Ectodermal cell (in vitro differentiated cells): ENCODE data around the gene MLC1.

ENCODE experiments used
- H3K27ac ChIP-seq: 2 replicates; pipeline ENCODE4 v1.7.0; 2013; ENCODE audit warnings: mild to moderate bottlenecking, low read depth, low read length; ENCODE audit not compliant: insufficient read depth, poor library complexity, severe bottlenecking
- H3K27me3 ChIP-seq: 2 replicates; pipeline ENCODE4 v1.7.0; 2013; ENCODE audit warnings: mild to moderate bottlenecking, low read length; ENCODE audit not compliant: insufficient read depth, control insufficient read depth, poor library complexity, severe bottlenecking
- H3K36me3 ChIP-seq: one replicate; pipeline ENCODE4 v1.7.0; 2013; ENCODE audit warnings: low read length; ENCODE audit not compliant: control insufficient read depth, insufficient read depth
- H3K4me1 ChIP-seq: one replicate; pipeline ENCODE4 v1.7.0; 2013; ENCODE audit warnings: low read length; ENCODE audit not compliant: control insufficient read depth, insufficient read depth
- H3K4me3 ChIP-seq: 2 replicates; pipeline ENCODE4 v1.7.0; 2013; ENCODE audit warnings: low read depth, low read length, control low read depth; ENCODE audit not compliant: insufficient read depth
- H3K9me3 ChIP-seq: 2 replicates; pipeline ENCODE4 v1.7.0; 2013; ENCODE audit warnings: mild to moderate bottlenecking, low read length, moderate library complexity; ENCODE audit not compliant: control insufficient read depth
- WGBS, 2 experiments: methylation state at CpG; one replicate each; pipeline ENCODE4 v1.1.7; 2013; ENCODE audit warnings: missing lambda C conversion rate in 2 of 2; 5-methylcytosine and 5-hydroxymethylcytosine counted together

MLC1 gene

GRCh38 chr22:50068096-50068495, 17.1 kb downstream of the MLC1 start:
- H3K27me3 ChIP-seq = no peaks in the 10 kb centered on the region
- H3K4me3 ChIP-seq = no peak overlapping the region
- 89 to 90% methylated on average over 11 of the region's 11 CpGs for WGBS, 2 experiments
- no peaks in the 10 kb centered on the region for H3K36me3 ChIP-seq
- H3K9me3 ChIP-seq = no peaks in the 10 kb centered on the region
- H3K27ac ChIP-seq = no peak overlapping the region
- no peaks in the 10 kb centered on the region for H3K4me1 ChIP-seq

GRCh38 chr22:50067244-50067643, 18.0 kb downstream of the MLC1 start:
- no peaks in the 10 kb centered on the region for H3K36me3 ChIP-seq
- 88 to 93% methylated on average over 6 to 7 of the region's 8 CpGs for WGBS, 2 experiments
- H3K27ac ChIP-seq = no peak overlapping the region
- H3K4me3 ChIP-seq = no peak overlapping the region
- H3K27me3 ChIP-seq = no peaks in the 10 kb centered on the region
- no peaks in the 10 kb centered on the region for H3K9me3 ChIP-seq
- H3K4me1 ChIP-seq = no peaks in the 10 kb centered on the region

- Histone ChIP-seq H3K36me3 (no peaks in the 10 kb centered on the region), H3K4me1 (peaks cover 7% of the 10 kb centered on the region), H3K27ac (no peak overlapping the region), H3K4me3 (no peak overlapping the region), H3K27me3 (no peaks in the 10 kb centered on the region), H3K9me3 (no peaks in the 10 kb centered on the region)
- 83 to 88% methylated on average over 18 of the region's 18 CpGs for WGBS, 2 experiments
Measured at GRCh38 chr22:50064453-50064852, 20.8 kb downstream of the MLC1 start.

GRCh38 chr22:50063589-50064393, 21.4 kb downstream of the MLC1 start:
- Histone ChIP-seq H3K36me3 (no peaks in the 10 kb centered on the region), H3K4me1 (peaks cover 10% of the 10 kb centered on the region), H3K27ac (no peak overlapping the region), H3K9me3 (no peaks in the 10 kb centered on the region), H3K27me3 (peaks cover 2% of the 10 kb centered on the region), H3K4me3 (no peak overlapping the region)
- WGBS, 2 experiments = 89 to 90% methylated on average over 22 to 23 of the region's 23 CpGs

- Histone ChIP-seq H3K27me3 (peaks cover 14% of the 10 kb centered on the region), H3K4me3 (no peak overlapping the region), H3K36me3 (no peaks in the 10 kb centered on the region), H3K27ac (no peak overlapping the region), H3K4me1 (peaks cover 10% of the 10 kb centered on the region), H3K9me3 (no peaks in the 10 kb centered on the region)
- WGBS, 2 experiments = 93 to 94% methylated on average over 19 of the region's 19 CpGs
Measured at GRCh38 chr22:50062509-50063135, 22.6 kb downstream of the MLC1 start.

GRCh38 chr22:50061824-50062355, 23.3 kb downstream of the MLC1 start:
- no peaks in the 10 kb centered on the region for H3K9me3 ChIP-seq
- 89% methylated on average over 17 of the region's 17 CpGs for WGBS, 2 experiments
- H3K27ac ChIP-seq = no peak overlapping the region
- H3K4me1 ChIP-seq = peaks cover 10% of the 10 kb centered on the region
- peaks cover 21% of the 10 kb centered on the region for H3K27me3 ChIP-seq
- H3K4me3 ChIP-seq = no peak overlapping the region
- no peaks in the 10 kb centered on the region for H3K36me3 ChIP-seq

- Histone ChIP-seq H3K4me3 (no peak overlapping the region), H3K27ac (no peak overlapping the region), H3K4me1 (peaks cover 10% of the 10 kb centered on the region), H3K27me3 (peaks cover 23% of the 10 kb centered on the region), H3K36me3 (no peaks in the 10 kb centered on the region), H3K9me3 (no peaks in the 10 kb centered on the region)
- WGBS, 2 experiments = 93% methylated on average over 27 of the region's 27 CpGs
Measured at GRCh38 chr22:50061141-50061823, 23.9 kb downstream of the MLC1 start.

- Histone ChIP-seq H3K4me3 (no peak overlapping the region), H3K27me3 (peaks cover 23% of the 10 kb centered on the region), H3K4me1 (peaks cover 10% of the 10 kb centered on the region), H3K36me3 (no peaks in the 10 kb centered on the region), H3K27ac (no peak overlapping the region), H3K9me3 (no peaks in the 10 kb centered on the region)
- WGBS, 2 experiments = 86 to 89% methylated on average over 28 of the region's 28 CpGs
Measured at GRCh38 chr22:50060441-50061140, 24.6 kb downstream of the MLC1 start.

- Histone ChIP-seq H3K4me1 (peaks cover 10% of the 10 kb centered on the region), H3K27me3 (peaks cover 23% of the 10 kb centered on the region), H3K9me3 (no peaks in the 10 kb centered on the region), H3K4me3 (peak overlapping the region; percentile 34), H3K36me3 (no peaks in the 10 kb centered on the region), H3K27ac (no peak overlapping the region)
- 75 to 81% methylated on average over 7 of the region's 7 CpGs for WGBS, 2 experiments
Measured at GRCh38 chr22:50059881-50060262, 25.4 kb downstream of the MLC1 start.
